ENCODE data around the gene SERPINB3.

SERPINB3 gene

DNA sequence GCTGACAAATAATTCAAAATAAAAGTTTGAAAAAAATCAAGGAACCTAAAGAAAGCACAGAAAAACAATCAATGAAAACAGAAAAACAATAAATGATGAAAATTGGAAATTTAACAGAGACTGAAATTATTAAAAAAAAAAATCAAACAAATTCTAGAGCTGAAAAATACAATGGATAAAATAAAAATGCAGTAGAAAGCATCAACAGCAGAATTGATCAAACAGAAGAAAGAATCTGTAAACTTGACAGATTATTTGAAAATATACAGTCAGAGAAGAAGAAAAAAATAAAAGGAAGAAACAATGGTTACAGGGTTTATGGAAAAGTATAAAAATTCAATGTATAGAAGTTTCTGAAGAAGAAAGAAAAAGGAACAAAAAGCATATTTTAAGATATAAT lies 33.9 kb downstream of the SERPINB3 start:
- ATAC-seq = no peak
- TF ChIP-seq TOX (CRISPR knock-in tag; IDR thresholded peaks at IDR 0.05; ENCODE audit: borderline replicate concordance) (no peak), ZC3H10 (CRISPR knock-in tag; IDR thresholded peaks at IDR 0.05) (no peak), PPARA (CRISPR knock-in tag; IDR thresholded peaks at IDR 0.05; ENCODE audit: borderline replicate concordance) (no peak), ZNF8 (CRISPR knock-in tag; IDR thresholded peaks at IDR 0.05) (no peak), ZFP30 (CRISPR knock-in tag; IDR thresholded peaks at IDR 0.05) (no peak), GLIS3 (CRISPR knock-in tag; IDR thresholded peaks at IDR 0.05) (no peak), ISL1 (CRISPR knock-in tag; IDR thresholded peaks at IDR 0.05) (no peak), ARNTL (CRISPR knock-in tag; IDR thresholded peaks at IDR 0.05; ENCODE audit: borderline replicate concordance, low read depth) (no peak), ZNF565 (CRISPR knock-in tag; conservative IDR thresholded peaks at IDR 0.05; ENCODE audit: low read depth) (no peak), TCF4 (CRISPR knock-in tag; IDR thresholded peaks at IDR 0.05; ENCODE audit: borderline replicate concordance) (no peak), ZFP3 (CRISPR knock-in tag; IDR thresholded peaks at IDR 0.05) (no peak), CSDC2 (CRISPR knock-in tag; IDR thresholded peaks at IDR 0.05) (no peak)
- TF ChIP-seq, protein P1, sequence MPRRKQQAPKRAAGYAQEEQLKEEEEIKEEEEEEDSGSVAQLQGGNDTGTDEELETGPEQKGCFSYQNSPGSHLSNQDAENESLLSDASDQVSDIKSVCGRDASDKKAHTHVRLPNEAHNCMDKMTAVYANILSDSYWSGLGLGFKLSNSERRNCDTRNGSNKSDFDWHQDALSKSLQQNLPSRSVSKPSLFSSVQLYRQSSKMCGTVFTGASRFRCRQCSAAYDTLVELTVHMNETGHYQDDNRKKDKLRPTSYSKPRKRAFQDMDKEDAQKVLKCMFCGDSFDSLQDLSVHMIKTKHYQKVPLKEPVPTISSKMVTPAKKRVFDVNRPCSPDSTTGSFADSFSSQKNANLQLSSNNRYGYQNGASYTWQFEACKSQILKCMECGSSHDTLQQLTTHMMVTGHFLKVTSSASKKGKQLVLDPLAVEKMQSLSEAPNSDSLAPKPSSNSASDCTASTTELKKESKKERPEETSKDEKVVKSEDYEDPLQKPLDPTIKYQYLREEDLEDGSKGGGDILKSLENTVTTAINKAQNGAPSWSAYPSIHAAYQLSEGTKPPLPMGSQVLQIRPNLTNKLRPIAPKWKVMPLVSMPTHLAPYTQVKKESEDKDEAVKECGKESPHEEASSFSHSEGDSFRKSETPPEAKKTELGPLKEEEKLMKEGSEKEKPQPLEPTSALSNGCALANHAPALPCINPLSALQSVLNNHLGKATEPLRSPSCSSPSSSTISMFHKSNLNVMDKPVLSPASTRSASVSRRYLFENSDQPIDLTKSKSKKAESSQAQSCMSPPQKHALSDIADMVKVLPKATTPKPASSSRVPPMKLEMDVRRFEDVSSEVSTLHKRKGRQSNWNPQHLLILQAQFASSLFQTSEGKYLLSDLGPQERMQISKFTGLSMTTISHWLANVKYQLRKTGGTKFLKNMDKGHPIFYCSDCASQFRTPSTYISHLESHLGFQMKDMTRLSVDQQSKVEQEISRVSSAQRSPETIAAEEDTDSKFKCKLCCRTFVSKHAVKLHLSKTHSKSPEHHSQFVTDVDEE (CRISPR knock-in tag; IDR thresholded peaks at IDR 0.05) = no peak
- TF ChIP-seq, protein P2, sequence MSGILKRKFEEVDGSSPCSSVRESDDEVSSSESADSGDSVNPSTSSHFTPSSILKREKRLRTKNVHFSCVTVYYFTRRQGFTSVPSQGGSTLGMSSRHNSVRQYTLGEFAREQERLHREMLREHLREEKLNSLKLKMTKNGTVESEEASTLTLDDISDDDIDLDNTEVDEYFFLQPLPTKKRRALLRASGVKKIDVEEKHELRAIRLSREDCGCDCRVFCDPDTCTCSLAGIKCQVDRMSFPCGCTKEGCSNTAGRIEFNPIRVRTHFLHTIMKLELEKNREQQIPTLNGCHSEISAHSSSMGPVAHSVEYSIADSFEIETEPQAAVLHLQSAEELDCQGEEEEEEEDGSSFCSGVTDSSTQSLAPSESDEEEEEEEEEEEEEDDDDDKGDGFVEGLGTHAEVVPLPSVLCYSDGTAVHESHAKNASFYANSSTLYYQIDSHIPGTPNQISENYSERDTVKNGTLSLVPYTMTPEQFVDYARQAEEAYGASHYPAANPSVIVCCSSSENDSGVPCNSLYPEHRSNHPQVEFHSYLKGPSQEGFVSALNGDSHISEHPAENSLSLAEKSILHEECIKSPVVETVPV (CRISPR knock-in tag; IDR thresholded peaks at IDR 0.05) = no peak

DNA sequence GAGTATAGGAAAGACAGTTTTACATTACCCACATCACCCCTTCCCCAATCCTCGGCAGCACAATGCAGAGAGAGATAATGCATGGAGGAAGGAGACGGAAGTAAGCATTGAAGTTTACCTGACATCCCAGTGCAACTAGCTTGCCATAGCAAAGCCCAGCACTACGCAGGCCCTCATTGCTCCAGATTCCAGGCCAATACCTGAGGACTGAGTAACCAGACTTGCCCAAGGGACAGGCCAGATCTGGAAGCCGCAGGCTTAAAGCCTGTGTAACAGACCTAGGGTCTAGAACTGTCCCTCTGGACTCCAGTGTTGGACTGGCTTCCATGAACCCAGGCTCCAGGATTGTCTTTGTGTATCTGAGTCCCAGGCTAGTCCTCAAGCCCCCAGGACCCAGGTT lies 35.3 kb downstream of the SERPINB3 start:
- TF ChIP-seq ZFP3 (CRISPR knock-in tag; IDR thresholded peaks at IDR 0.05) = no peak
- TF ChIP-seq SNAI2 (CRISPR knock-in tag; IDR thresholded peaks at IDR 0.05) = no peak
- no peak for TF ChIP-seq ZNF8 (CRISPR knock-in tag; IDR thresholded peaks at IDR 0.05)
- TF ChIP-seq BACH2 (CRISPR knock-in tag; IDR thresholded peaks at IDR 0.05; ENCODE audit: borderline replicate concordance) = no peak
- TF ChIP-seq, protein P2 (CRISPR knock-in tag; IDR thresholded peaks at IDR 0.05) = no peak
- TF ChIP-seq, protein P3, sequence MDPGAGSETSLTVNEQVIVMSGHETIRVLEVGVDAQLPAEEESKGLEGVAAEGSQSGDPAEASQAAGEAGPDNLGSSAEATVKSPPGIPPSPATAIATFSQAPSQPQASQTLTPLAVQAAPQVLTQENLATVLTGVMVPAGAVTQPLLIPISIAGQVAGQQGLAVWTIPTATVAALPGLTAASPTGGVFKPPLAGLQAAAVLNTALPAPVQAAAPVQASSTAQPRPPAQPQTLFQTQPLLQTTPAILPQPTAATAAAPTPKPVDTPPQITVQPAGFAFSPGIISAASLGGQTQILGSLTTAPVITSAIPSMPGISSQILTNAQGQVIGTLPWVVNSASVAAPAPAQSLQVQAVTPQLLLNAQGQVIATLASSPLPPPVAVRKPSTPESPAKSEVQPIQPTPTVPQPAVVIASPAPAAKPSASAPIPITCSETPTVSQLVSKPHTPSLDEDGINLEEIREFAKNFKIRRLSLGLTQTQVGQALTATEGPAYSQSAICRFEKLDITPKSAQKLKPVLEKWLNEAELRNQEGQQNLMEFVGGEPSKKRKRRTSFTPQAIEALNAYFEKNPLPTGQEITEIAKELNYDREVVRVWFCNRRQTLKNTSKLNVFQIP (CRISPR knock-in tag; IDR thresholded peaks at IDR 0.05; ENCODE audit: borderline replicate concordance, low read depth) = no peak
- TF ChIP-seq CSDC2 (CRISPR knock-in tag; IDR thresholded peaks at IDR 0.05) = no peak
- no peak for TF ChIP-seq ESRRG (CRISPR knock-in tag; IDR thresholded peaks at IDR 0.05)
- no peak for TF ChIP-seq ARNTL (CRISPR knock-in tag; IDR thresholded peaks at IDR 0.05; ENCODE audit: borderline replicate concordance, low read depth)
- no peak for TF ChIP-seq ZFP30 (CRISPR knock-in tag; IDR thresholded peaks at IDR 0.05)
- no peak for TF ChIP-seq TCF4 (CRISPR knock-in tag; IDR thresholded peaks at IDR 0.05; ENCODE audit: borderline replicate concordance)
- TF ChIP-seq RARB (CRISPR knock-in tag; IDR thresholded peaks at IDR 0.05) = no peak
- no peak for TF ChIP-seq ZNF70 (CRISPR knock-in tag; IDR thresholded peaks at IDR 0.05)
- TF ChIP-seq OSR1 (CRISPR knock-in tag; IDR thresholded peaks at IDR 0.05) = no peak
- TF ChIP-seq ZNF565 (CRISPR knock-in tag; conservative IDR thresholded peaks at IDR 0.05; ENCODE audit: low read depth) = no peak
- TF ChIP-seq PPARA (CRISPR knock-in tag; IDR thresholded peaks at IDR 0.05; ENCODE audit: borderline replicate concordance) = no peak
- no peak for TF ChIP-seq ISL1 (CRISPR knock-in tag; IDR thresholded peaks at IDR 0.05)
- no peak for TF ChIP-seq TOX (CRISPR knock-in tag; IDR thresholded peaks at IDR 0.05; ENCODE audit: borderline replicate concordance)
- TF ChIP-seq, protein P4, sequence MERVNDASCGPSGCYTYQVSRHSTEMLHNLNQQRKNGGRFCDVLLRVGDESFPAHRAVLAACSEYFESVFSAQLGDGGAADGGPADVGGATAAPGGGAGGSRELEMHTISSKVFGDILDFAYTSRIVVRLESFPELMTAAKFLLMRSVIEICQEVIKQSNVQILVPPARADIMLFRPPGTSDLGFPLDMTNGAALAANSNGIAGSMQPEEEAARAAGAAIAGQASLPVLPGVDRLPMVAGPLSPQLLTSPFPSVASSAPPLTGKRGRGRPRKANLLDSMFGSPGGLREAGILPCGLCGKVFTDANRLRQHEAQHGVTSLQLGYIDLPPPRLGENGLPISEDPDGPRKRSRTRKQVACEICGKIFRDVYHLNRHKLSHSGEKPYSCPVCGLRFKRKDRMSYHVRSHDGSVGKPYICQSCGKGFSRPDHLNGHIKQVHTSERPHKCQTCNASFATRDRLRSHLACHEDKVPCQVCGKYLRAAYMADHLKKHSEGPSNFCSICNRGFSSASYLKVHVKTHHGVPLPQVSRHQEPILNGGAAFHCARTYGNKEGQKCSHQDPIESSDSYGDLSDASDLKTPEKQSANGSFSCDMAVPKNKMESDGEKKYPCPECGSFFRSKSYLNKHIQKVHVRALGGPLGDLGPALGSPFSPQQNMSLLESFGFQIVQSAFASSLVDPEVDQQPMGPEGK (CRISPR knock-in tag; IDR thresholded peaks at IDR 0.05; ENCODE audit: borderline replicate concordance) = no peak
- TF ChIP-seq, protein P5, sequence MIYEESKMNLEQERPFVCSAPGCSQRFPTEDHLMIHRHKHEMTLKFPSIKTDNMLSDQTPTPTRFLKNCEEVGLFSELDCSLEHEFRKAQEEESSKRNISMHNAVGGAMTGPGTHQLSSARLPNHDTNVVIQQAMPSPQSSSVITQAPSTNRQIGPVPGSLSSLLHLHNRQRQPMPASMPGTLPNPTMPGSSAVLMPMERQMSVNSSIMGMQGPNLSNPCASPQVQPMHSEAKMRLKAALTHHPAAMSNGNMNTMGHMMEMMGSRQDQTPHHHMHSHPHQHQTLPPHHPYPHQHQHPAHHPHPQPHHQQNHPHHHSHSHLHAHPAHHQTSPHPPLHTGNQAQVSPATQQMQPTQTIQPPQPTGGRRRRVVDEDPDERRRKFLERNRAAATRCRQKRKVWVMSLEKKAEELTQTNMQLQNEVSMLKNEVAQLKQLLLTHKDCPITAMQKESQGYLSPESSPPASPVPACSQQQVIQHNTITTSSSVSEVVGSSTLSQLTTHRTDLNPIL (CRISPR knock-in tag; IDR thresholded peaks at IDR 0.05; ENCODE audit: low read depth) = no peak
- ATAC-seq = no peak

Measured in SK-N-SH treated with all-trans-retinoic acid at 6 μM for 48 hours (cell line).